OCI-LY7 (cell line): ENCODE results near the gene IGSF3. TPM values are rescaled to one million over a fixed set of nuclear protein-coding genes. Genes with fewer than 3 reads are reported as not detected.

Experiments
- BruUV-seq: library from RNA; stranded (reverse); fragments of 400-500 nt; replicated peaks from 2 replicates; lab custom pipeline; 2021; lab: Mats Ljungman, UMichigan
- CTCF ChIA-PET: fragments of 300-600 bp; sonication (Branson Sonifier 250); formaldehyde crosslinking; loops from one replicate; lab custom pipeline; 2022; ENCODE audit warnings: antibody characterized with exemption; ENCODE audit not compliant: unreplicated experiment; lab: Charles Lee
- POLR2A ChIA-PET: fragments of 300-600 bp; sonication (Branson Sonifier 250); formaldehyde crosslinking; loops from one replicate; lab custom pipeline; 2022; ENCODE audit warnings: antibody characterized with exemption; lab: Charles Lee
- DNase-seq: peaks from one replicate; pipeline ENCODE4 v3.0.0-alpha.2; 2015; ENCODE audit warnings: low spot score
- H2AFZ ChIP-seq: fragments of 200-600 bp; sonication (generic), shearing (Covaris generic); 2 replicates; pipeline ENCODE4 v1.6.1; 2014; ENCODE audit warnings: mild to moderate bottlenecking, antibody characterized with exemption, low read length, moderate library complexity
- H3K27ac ChIP-seq: fragments of 200-600 bp; sonication (generic); 2 replicates; pipeline ENCODE4 v1.5.1; 2014; ENCODE audit warnings: mixed run types, low read depth, mild to moderate bottlenecking, moderate library complexity, low read length, inconsistent platforms; ENCODE audit not compliant: poor library complexity, severe bottlenecking
- H3K36me3 ChIP-seq: fragments of 200-600 bp; sonication (generic); 2 replicates; pipeline ENCODE4 v1.6.1; 2014; ENCODE audit warnings: mild to moderate bottlenecking, antibody characterized with exemption, low read length, moderate library complexity, mixed read lengths; ENCODE audit not compliant: insufficient read depth
- H3K4me1 ChIP-seq: fragments of 200-600 bp; sonication (generic); 2 replicates; pipeline ENCODE4 v1.5.1; 2014; ENCODE audit warnings: mild to moderate bottlenecking, low read length; ENCODE audit not compliant: insufficient read depth, poor library complexity, severe bottlenecking
- H3K4me2 ChIP-seq: fragments of 200-600 bp; sonication (generic); 2 replicates; pipeline ENCODE4 v1.6.1; 2014; ENCODE audit warnings: mild to moderate bottlenecking, low read length
- H3K4me3 ChIP-seq: fragments of 200-600 bp; sonication (generic); 2 replicates; pipeline ENCODE4 v1.5.1; 2014; ENCODE audit warnings: mild to moderate bottlenecking, low read depth, low read length; ENCODE audit not compliant: poor library complexity, severe bottlenecking
- H3K79me2 ChIP-seq: fragments of 200-600 bp; sonication (generic); 2 replicates; pipeline ENCODE4 v1.6.1; 2016; ENCODE audit warnings: low read depth, mild to moderate bottlenecking, low read length, moderate library complexity, mixed read lengths; ENCODE audit not compliant: insufficient read depth
- H3K9me2 ChIP-seq: fragments of 200-600 bp; sonication (generic); 2 replicates; pipeline ENCODE4 v1.6.1; 2016; ENCODE audit warnings: mild to moderate bottlenecking, low read length, mixed read lengths; ENCODE audit not compliant: insufficient read depth
- H3K9me3 ChIP-seq: fragments of 200-600 bp; sonication (generic); 2 replicates; pipeline ENCODE4 v1.6.1; 2014; ENCODE audit warnings: mild to moderate bottlenecking, mixed run types, low read length, mixed read lengths
- H4K20me1 ChIP-seq: fragments of 200-600 bp; sonication (generic); 2 replicates; pipeline ENCODE4 v1.6.1; 2014; ENCODE audit warnings: mild to moderate bottlenecking, antibody characterized with exemption, low read length, moderate library complexity, mixed read lengths; ENCODE audit not compliant: insufficient read depth
- EZH2phosphoT487 ChIP-seq: fragments of 200-600 bp; sonication (generic); IDR thresholded peaks from 2 replicates; pipeline ENCODE4 v1.6.1; 2018; ENCODE audit warnings: low read depth, borderline replicate concordance, mild to moderate bottlenecking, mixed run types, antibody characterized with exemption, low read length, moderate library complexity, mixed read lengths
- intact Hi-C: fragments of 100-400 bp; cut with micrococcal nuclease; formaldehyde crosslinking; loops from one replicate; pipeline ENCODE4 v1.10.0; 2022; ENCODE audit not compliant: unreplicated experiment
- total RNA-seq, 2 experiments: library from RNA; depleted of rRNA in 1 of 2; stranded (reverse); fragments of >200 nt in 1 of 2; shearing (Covaris generic) in 1 of 2; gene quantifications; 2 replicates each; pipeline ENCODE4 v1.2.3, GENCODE V29; 2014 to 2022
- TF ChIP-seq, protein P1 (sequence below): fragments of 200-600 bp; sonication (generic); conservative IDR thresholded peaks from 2 replicates; pipeline ENCODE4 v1.5.1; 2014; ENCODE audit warnings: mild to moderate bottlenecking, antibody characterized with exemption, low read length, moderate library complexity, mixed read lengths

The IGSF3 gene
- total RNA-seq, 2 experiments from 2014 or later = not detected

DNA sequence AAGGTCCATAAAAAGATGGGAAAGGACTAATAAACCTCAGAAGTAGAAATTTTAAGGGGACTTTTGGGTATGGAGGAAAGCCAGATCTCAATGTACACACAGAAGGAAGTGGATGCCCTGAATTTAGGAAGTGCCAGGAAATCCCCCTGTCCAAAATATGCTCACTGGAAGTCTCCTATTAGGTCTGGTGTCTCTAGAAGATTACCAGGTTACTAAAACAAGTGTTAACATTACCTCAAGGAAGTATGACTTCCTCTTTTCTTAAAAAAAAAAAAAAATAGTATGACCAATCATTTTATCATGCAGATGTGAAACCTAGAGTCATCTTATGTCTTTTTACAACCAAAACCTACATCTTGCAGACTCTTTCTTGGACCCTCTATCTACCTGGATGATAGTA lies 127.4 kb downstream of the IGSF3 start:
- H3K4me1 ChIP-seq = peaks cover 9% of the 10 kb centered on the region
- H3K79me2 ChIP-seq = no peaks in the 10 kb centered on the region
- no peak for TF ChIP-seq EZH2phosphoT487
- intact Hi-C loops = no loop called here
- no peak overlapping the region for H3K4me3 ChIP-seq
- H3K9me2 ChIP-seq = no peaks in the 10 kb centered on the region
- no peak overlapping the region for H3K4me2 ChIP-seq
- CTCF ChIA-PET = no interaction called here
- POLR2A ChIA-PET = no interaction called here
- no peaks in the 10 kb centered on the region for H3K36me3 ChIP-seq
- no peak overlapping the region for H3K27ac ChIP-seq
- H4K20me1 ChIP-seq = no peaks in the 10 kb centered on the region
- no TSS peak for BruUV-seq
- peak; percentile 5 for DNase-seq
- no peaks in the 10 kb centered on the region for H3K9me3 ChIP-seq
- H2AFZ ChIP-seq = no peak overlapping the region

DNA sequence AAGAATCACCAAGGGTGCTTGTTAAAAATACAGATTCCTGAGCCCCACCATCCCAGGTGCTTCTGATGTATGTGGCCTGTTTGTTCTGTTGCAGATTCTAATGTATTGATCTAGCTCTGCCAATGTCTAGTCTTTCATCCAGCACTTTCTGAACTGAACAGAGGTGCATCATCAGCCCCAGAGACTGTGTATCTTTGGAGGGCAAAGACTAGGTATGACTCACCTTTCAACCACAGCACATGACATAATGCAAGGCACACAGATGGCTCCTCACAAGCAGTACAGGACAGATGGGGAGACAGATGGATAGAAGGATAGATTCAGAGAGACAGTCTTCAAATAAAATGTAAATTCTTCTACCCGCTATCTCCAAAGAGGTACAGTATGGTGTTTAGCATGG lies 129.0 kb downstream of the IGSF3 start:
- intact Hi-C loops = no loop called here
- Histone ChIP-seq H3K36me3 (no peaks in the 10 kb centered on the region), H4K20me1 (no peaks in the 10 kb centered on the region), H3K4me3 (no peak overlapping the region), H3K79me2 (no peaks in the 10 kb centered on the region), H3K4me2 (no peak overlapping the region), H3K9me2 (no peaks in the 10 kb centered on the region), H3K27ac (no peak overlapping the region), H3K9me3 (no peaks in the 10 kb centered on the region), H2AFZ (no peak overlapping the region), H3K4me1 (peaks cover 9% of the 10 kb centered on the region)
- BruUV-seq = no TSS peak
- ChIA-PET POLR2A (no interaction called here), CTCF (no interaction called here)
- TF ChIP-seq, protein P1, sequence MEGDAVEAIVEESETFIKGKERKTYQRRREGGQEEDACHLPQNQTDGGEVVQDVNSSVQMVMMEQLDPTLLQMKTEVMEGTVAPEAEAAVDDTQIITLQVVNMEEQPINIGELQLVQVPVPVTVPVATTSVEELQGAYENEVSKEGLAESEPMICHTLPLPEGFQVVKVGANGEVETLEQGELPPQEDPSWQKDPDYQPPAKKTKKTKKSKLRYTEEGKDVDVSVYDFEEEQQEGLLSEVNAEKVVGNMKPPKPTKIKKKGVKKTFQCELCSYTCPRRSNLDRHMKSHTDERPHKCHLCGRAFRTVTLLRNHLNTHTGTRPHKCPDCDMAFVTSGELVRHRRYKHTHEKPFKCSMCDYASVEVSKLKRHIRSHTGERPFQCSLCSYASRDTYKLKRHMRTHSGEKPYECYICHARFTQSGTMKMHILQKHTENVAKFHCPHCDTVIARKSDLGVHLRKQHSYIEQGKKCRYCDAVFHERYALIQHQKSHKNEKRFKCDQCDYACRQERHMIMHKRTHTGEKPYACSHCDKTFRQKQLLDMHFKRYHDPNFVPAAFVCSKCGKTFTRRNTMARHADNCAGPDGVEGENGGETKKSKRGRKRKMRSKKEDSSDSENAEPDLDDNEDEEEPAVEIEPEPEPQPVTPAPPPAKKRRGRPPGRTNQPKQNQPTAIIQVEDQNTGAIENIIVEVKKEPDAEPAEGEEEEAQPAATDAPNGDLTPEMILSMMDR = no peak
- TF ChIP-seq EZH2phosphoT487 = no peak
- no peak for DNase-seq

DNA sequence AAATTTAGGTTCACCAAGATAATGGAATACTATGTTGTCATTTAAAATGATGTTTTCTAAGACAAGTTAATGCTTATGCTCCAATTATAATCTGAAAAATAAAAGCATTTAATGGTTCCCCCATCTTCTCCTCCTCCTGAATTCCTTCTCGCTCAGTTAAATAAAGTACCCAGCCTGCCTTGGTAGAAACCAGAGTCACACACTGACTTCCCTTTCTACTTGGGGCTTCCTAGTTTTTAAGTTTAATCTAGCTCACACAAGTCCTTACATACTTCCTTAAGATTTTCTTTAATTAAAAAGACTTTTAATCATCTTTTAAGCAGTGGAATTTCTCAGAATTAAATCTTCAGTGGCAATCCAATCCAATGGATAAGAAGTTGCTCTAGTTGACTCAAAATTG lies 129.6 kb downstream of the IGSF3 start:
- Histone ChIP-seq H3K27ac (no peak overlapping the region), H3K4me3 (no peak overlapping the region), H2AFZ (no peak overlapping the region), H3K9me2 (no peaks in the 10 kb centered on the region), H3K9me3 (no peaks in the 10 kb centered on the region), H3K36me3 (no peaks in the 10 kb centered on the region), H4K20me1 (no peaks in the 10 kb centered on the region), H3K4me2 (no peak overlapping the region), H3K79me2 (no peaks in the 10 kb centered on the region), H3K4me1 (peaks cover 9% of the 10 kb centered on the region)
- no TSS peak for BruUV-seq
- no peak for DNase-seq
- CTCF ChIA-PET = no interaction called here
- no peak for TF ChIP-seq EZH2phosphoT487
- intact Hi-C loops = no loop called here
- POLR2A ChIA-PET = interaction anchor here (0.5 kb wide), 1 partner anchor 359 kb away, joined by 3 read pairs; no protein-coding TSS in a partner anchor
